ENCODE results near the gene PPWD1.
A peak's percentile ranks its signal among the peaks of the same experiment; 100 is the strongest.
"Not testable (repeated sequence)": the region's sequence is repeated elsewhere in the genome, so short reads cannot be mapped to it uniquely, and the experiment has no call there.

PPWD1 gene

DNA sequence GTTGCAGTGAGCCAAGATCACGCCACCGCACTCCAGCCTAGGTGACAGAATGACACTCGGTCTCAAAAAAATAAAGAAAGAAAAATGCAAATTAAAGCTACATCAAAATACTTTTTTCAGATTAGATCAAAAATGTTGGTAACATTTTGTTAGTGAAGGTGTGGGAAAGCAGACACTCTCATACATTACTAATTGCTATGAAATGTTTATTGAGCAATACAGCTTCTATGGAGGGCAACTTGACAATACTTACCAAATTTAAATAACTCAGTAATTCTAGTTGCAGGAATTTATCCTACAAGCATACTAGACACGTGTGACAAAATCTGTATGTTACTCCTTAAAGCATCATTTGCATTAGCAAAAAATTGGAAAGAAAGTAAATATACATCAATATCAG lies 56.9 kb downstream of the PPWD1 start:
- Histone ChIP-seq H3K27ac (no peak overlapping the region), H3K4me3 (no peak overlapping the region)

DNA sequence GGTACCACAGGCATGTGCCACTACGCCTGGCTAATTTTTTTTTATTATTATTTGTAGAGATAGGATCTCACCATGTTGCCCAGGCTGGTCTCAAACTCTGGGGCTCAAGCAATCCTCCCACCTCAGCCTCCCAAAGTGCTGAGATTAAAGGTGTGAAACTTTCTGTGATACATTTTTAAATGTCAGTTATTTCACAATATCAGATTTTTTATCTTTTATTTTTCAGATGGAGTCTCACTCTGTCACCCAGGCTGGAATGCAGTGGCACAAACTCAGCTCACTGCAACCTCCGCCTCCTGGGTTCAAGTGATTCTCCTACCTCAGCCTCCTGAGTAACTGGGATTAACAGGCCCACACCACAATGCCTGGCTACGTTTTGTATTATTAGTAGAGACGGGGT lies 58.9 kb downstream of the PPWD1 start:
- not testable (repeated sequence) for H3K27ac ChIP-seq, H3K4me3 ChIP-seq

DNA sequence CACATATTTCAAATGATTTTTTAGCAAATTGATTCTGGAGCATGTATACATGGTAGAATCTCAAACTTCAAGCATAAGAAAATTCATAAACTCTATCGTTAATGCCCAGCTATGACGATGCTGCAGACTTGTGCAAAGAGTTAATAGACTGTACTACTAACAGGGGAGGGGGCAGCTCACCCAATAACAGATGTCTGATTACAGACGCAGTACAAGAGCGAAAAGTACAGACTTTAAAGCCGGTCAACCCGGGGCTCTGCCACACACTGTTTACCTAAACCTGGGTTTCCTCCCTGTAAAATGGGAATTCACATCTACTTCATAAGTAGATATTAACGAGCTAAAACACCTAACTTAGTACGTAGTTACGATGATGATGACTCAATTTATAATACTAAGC lies 60.4 kb downstream of the PPWD1 start:
- Histone ChIP-seq H3K4me3 (peak overlapping the region; percentile 71 to 93 (median 77)), H3K27ac (peak overlapping the region in 19 of 21 experiments; percentile 67 to 91 (median 83))

DNA sequence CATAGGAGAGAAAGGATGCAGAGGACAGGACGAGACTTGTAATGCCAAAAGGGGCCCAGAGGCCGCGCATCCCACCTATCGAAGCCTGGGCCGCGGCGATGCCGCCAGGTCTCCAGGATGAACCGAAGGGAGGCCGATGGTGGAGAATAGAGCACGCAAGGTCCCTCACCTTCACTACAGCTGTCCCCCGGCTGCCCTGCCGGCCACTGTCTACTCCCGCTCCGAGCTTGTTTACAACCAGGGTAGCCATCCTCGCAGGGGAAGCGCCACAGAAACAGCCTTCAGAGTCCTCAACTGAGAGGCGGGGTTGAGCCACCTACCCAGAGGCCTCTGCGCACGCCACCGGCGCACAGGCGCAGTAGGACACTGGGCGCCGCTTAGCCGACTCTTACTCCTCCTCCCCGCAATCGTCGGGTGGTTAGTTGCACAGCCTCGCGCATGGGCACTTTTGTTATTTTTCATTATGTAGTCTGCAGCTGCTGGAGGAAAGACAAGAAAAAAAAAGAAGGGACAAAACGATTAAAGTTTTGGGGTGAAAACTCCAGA lies 61.0 kb downstream of the PPWD1 start, which contains the start of gene TRIM23:
TSS of gene TRIM23 (minus strand) at position 309 of the 546 bp plus-strand sequence. CDS start at position 250, 59 bp downstream.
- Histone ChIP-seq H3K27ac (peak within 1 kb of the TSS; percentile 67 to 91 (median 83)), H3K4me3 (peak within 1 kb of the TSS; percentile 71 to 93 (median 77))

DNA sequence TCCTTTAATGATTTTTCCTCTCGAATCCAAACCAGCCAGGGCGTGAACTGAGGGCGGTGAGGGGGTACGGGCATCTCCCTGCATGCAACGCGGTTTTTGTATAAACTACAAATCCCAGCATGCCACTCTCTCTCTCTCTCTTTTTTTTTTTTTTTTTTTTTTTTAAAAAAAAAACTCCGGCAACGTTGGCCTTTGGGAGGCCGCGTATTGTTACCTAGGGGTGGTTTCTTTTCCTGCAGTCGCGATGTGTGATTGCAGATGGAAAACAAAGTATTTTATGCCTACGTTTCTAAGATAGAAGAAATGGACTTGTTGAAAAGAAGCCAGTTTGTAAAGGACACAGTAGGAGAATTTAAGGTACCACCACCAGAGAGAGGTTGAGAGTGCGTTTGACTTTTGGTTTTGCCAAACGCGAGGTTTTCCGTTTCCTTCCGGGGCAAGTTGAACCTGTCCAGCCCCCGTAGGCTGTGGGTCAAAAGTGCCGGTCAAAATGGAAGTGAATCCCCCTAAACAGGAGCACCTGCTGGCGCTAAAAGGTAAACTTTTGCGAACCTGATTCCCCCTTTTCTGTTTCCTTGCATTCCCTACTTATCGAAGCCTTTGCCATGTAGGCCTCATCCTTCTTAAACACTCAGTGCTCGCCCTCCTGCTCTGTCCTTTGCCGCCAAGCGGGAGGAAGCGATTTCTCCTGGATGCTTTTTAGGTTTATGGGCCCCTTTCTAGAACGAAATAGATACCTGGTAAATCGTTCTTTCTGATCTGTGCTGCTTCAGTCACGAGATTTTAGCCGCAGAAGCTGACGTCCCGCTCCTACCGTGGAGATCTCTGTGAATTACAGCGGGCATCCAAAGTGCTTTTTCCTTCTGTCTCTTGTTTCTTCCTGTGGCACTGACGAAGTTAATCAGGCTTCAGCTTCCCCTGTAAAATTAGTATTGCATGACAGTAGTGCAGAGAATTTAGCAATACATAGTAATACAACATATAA lies 61.8 kb downstream of the PPWD1 start, which contains the start of the genes SHLD3 and TRAPPC13:
TSS of gene SHLD3 (plus strand) at position 457 of the 985 bp plus-strand sequence. CDS start 4,561 bp downstream, outside the sequence.
TSS of gene TRAPPC13 (plus strand) at position 457 of the 985 bp plus-strand sequence. CDS start at position 491, 34 bp downstream.
- H3K4me3 ChIP-seq: peak within 1 kb of the TSS; percentile 71 to 93 (median 77)
- H3K27ac ChIP-seq: peak within 1 kb of the TSS; percentile 67 to 91 (median 83)

DNA sequence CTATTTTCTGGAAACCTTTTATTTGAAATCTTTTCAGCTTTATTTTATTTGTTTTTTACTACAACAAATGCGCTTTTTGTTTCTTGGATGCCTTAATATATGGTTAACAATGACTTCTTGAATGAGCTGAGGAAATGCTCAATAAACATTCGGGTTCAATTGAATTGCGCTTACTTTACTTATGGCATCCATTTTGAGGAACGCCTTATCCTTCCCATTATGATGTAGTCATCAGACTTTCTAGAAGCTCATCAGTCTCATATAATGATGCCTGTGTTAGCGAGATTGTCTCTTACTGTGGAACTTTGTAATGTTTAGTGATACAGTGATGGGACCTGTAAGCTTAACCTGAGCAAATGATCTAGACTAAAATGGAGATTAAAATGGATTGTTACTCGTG lies 62.6 kb downstream of the PPWD1 start:
- Histone ChIP-seq H3K4me3 (peak overlapping the region; percentile 71 to 93 (median 77)), H3K27ac (peak overlapping the region in 12 of 21 experiments; percentile 67 to 91 (median 84))

DNA sequence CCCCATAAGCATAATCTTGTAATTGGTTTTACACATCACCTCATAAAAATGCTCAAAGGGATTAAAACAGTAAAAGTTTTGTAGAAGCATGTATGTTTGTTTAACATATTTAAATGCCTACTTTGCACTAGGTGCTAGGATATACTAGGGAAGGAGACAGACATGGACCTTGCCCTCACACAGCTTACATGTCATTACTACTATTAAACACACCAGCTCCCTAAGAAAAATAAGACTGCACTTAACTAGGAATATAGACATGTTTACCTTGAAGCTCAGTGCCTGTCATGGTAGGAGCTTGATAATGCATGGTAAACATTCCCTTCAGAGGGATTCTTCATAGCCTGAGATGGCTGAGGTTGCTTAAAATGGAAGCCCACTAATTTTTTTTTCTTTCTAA lies 67.9 kb downstream of the PPWD1 start:
- Histone ChIP-seq H3K27ac (no peak overlapping the region), H3K4me3 (no peak overlapping the region)

Measured in skin epidermis (tissue), 12 donors.